WTC11 (cell line): ENCODE results near the gene ADAT2. TPM values are rescaled to one million over a fixed set of nuclear protein-coding genes. Genes with fewer than 3 reads are reported as not detected.

Experiments
- ATAC-seq: fragments of 200-7000 bp; cut with Tn5 transposase; 2 replicates; pipeline ENCODE4 v1.10.0; 2021; ENCODE audit warnings: mild to moderate bottlenecking, moderate library complexity
- Bru-seq: library from RNA; stranded (reverse); fragments of 400-500 nt; gene quantifications from one replicate; lab custom pipeline; 2021; lab: Mats Ljungman, UMichigan
- CTCF ChIA-PET: fragments of 300-600 bp; sonication (Branson Sonifier 250); formaldehyde crosslinking; loops from one replicate; lab custom pipeline; 2021; ENCODE audit warnings: antibody characterized with exemption; lab: Charles Lee
- POLR2A ChIA-PET: fragments of 350-600 bp; sonication (Branson Sonifier 250); formaldehyde crosslinking; loops from one replicate; lab custom pipeline; 2021; ENCODE audit warnings: antibody characterized with exemption; lab: Charles Lee
- DNase-seq: peaks from one replicate; pipeline ENCODE4 v3.0.0; 2021; ENCODE audit warnings: low spot score
- H3K27ac Mint-ChIP-seq: 2 replicates; pipeline ENCODE4 v1.8.0; 2021; ENCODE audit warnings: mixed read lengths
- H3K27me3 Mint-ChIP-seq: 2 replicates; pipeline ENCODE4 v1.8.0; 2021; ENCODE audit warnings: low read depth, mild to moderate bottlenecking, moderate library complexity, mixed read lengths
- H3K36me3 Mint-ChIP-seq: 2 replicates; pipeline ENCODE4 v1.8.0; 2021; ENCODE audit warnings: mixed read lengths
- H3K4me1 Mint-ChIP-seq: 2 replicates; pipeline ENCODE4 v1.8.0; 2022; ENCODE audit warnings: mixed read lengths
- H3K4me3 Mint-ChIP-seq: 2 replicates; pipeline ENCODE4 v1.8.0; 2021; ENCODE audit warnings: mild to moderate bottlenecking, moderate library complexity, mixed read lengths
- H3K9me3 Mint-ChIP-seq: 2 replicates; pipeline ENCODE4 v1.8.0; 2021; ENCODE audit warnings: mixed read lengths
- AR ChIP-seq: fragments of 250-450 bp; sonication (Bioruptor Pico); IDR thresholded peaks from 2 replicates; pipeline ENCODE4 v1.9.0; 2021; ENCODE audit warnings: mild to moderate bottlenecking
- ATF2 ChIP-seq: sonication (generic); formaldehyde crosslinking; IDR thresholded peaks from 2 replicates; pipeline ENCODE4 v1.8.1; 2022; ENCODE audit warnings: low read depth, missing genetic modification reagents, borderline replicate concordance
- ATF6 ChIP-seq: sonication (generic); formaldehyde crosslinking; IDR thresholded peaks from 2 replicates; pipeline ENCODE4 v1.8.1; 2023; ENCODE audit warnings: mild to moderate bottlenecking, missing genetic modification reagents
- CREB1 ChIP-seq: sonication (generic); formaldehyde crosslinking; IDR thresholded peaks from 2 replicates; pipeline ENCODE4 v1.8.0; 2023; ENCODE audit warnings: mild to moderate bottlenecking, missing genetic modification reagents
- ELF4 ChIP-seq: sonication (generic); formaldehyde crosslinking; IDR thresholded peaks from 2 replicates; pipeline ENCODE4 v1.8.1; 2022; ENCODE audit warnings: low read depth, mild to moderate bottlenecking, moderate library complexity, missing genetic modification reagents
- FOXJ3 ChIP-seq: sonication (generic); formaldehyde crosslinking; IDR thresholded peaks from 2 replicates; pipeline ENCODE4 v1.9.0; 2021; ENCODE audit warnings: missing genetic modification reagents, mild to moderate bottlenecking, borderline replicate concordance
- GABPB1 ChIP-seq: sonication (generic); formaldehyde crosslinking; IDR thresholded peaks from 2 replicates; pipeline ENCODE4 v1.8.1; 2023; ENCODE audit warnings: mild to moderate bottlenecking, missing genetic modification reagents
- GRHL2 ChIP-seq: fragments of 250-450 bp; sonication (Bioruptor Pico); IDR thresholded peaks from 2 replicates; pipeline ENCODE4 v1.8.0; 2022; ENCODE audit warnings: mild to moderate bottlenecking, moderate library complexity; ENCODE audit not compliant: insufficient replicate concordance, severe bottlenecking
- HMGA2 ChIP-seq: fragments of 250-450 bp; sonication (Bioruptor Pico); IDR thresholded peaks from 2 replicates; pipeline ENCODE4 v1.4.0; 2021; ENCODE audit warnings: mild to moderate bottlenecking, moderate library complexity
- MAX ChIP-seq: sonication (generic); formaldehyde crosslinking; IDR thresholded peaks from 2 replicates; pipeline ENCODE4 v1.8.0; 2022; ENCODE audit warnings: mild to moderate bottlenecking, missing genetic modification reagents
- NFE2L1 ChIP-seq: sonication (generic); formaldehyde crosslinking; IDR thresholded peaks from 2 replicates; pipeline ENCODE4 v1.8.1; 2023; ENCODE audit warnings: missing genetic modification reagents
- RORB ChIP-seq: fragments of 250-450 bp; sonication (Bioruptor Pico); IDR thresholded peaks from 2 replicates; pipeline ENCODE4 v1.9.0; 2021; ENCODE audit warnings: mild to moderate bottlenecking
- SMAD4 ChIP-seq: sonication (generic); formaldehyde crosslinking; IDR thresholded peaks from 2 replicates; pipeline ENCODE4 v1.8.0; 2022; ENCODE audit warnings: mild to moderate bottlenecking, missing genetic modification reagents
- STAT6 ChIP-seq: sonication (generic); formaldehyde crosslinking; conservative IDR thresholded peaks from 2 replicates; pipeline ENCODE4 v1.8.1; 2023; ENCODE audit warnings: mild to moderate bottlenecking, low read depth, missing genetic modification reagents, moderate library complexity
- TEAD1 ChIP-seq: sonication (generic); formaldehyde crosslinking; IDR thresholded peaks from 2 replicates; pipeline ENCODE4 v1.8.0; 2022; ENCODE audit warnings: mild to moderate bottlenecking, missing genetic modification reagents
- TEAD4 ChIP-seq: sonication (generic); formaldehyde crosslinking; IDR thresholded peaks from 2 replicates; pipeline ENCODE4 v1.8.0; 2022; ENCODE audit warnings: mild to moderate bottlenecking, missing genetic modification reagents
- ZNF232 ChIP-seq: sonication (generic); formaldehyde crosslinking; IDR thresholded peaks from 2 replicates; pipeline ENCODE4 v1.8.0; 2022; ENCODE audit warnings: mild to moderate bottlenecking, missing genetic modification reagents
- ZNF263 ChIP-seq: sonication (generic); formaldehyde crosslinking; IDR thresholded peaks from 2 replicates; pipeline ENCODE4 v1.8.1; 2022; ENCODE audit warnings: low read depth, mild to moderate bottlenecking, moderate library complexity, missing genetic modification reagents
- ZNF317 ChIP-seq: sonication (generic); formaldehyde crosslinking; IDR thresholded peaks from 2 replicates; pipeline ENCODE4 v1.8.1; 2023; ENCODE audit warnings: low read depth, mild to moderate bottlenecking, moderate library complexity, missing genetic modification reagents, borderline replicate concordance
- ZNF532 ChIP-seq: fragments of 250-450 bp; sonication (Bioruptor Pico); IDR thresholded peaks from 2 replicates; pipeline ENCODE4 v1.9.0; 2021; ENCODE audit warnings: mild to moderate bottlenecking, borderline replicate concordance
- long read RNA-seq, 3 experiments: library from RNA in 1 of 3; library from capped mRNA in 1 of 3; library from polyadenylated mRNA in 1 of 3; unstranded in 2 of 3; stranded (forward) in 1 of 3; transcript quantifications; one replicate each; pipeline ENCODE4 v2.0.0, GENCODE V29; 2021
- total RNA-seq: library from RNA; stranded (reverse); gene quantifications from 3 replicates; pipeline ENCODE4 v1.2.3, GENCODE V29; 2021

The ADAT2 gene
- total RNA-seq (12.6 to 13.3 TPM (median 12.7 TPM) in 3 replicates), Bru-seq, nascent RNA (percentile 91 among the genes with signal in this experiment)
- long read RNA-seq, experiment 1, full-length matches to known transcripts, result 30 of 45 reads
- long read RNA-seq, experiment 1, partial matches to known transcripts, result 4 of 45 reads
- long read RNA-seq, experiment 1, other reads (novel, unspliced or antisense), result 11 of 45 reads
- long read RNA-seq, experiment 2, partial matches to known transcripts, result 1 of 14 reads
- long read RNA-seq, experiment 2, other reads (novel, unspliced or antisense), result 11 of 14 reads
- long read RNA-seq, experiment 3, transcript ADAT2-201 (6 exons, 2,065 nt), result major isoform, 13 of 16 reads
- long read RNA-seq, experiment 3, partial matches to known transcripts, result 1 of 16 reads
- long read RNA-seq, experiment 3, other reads (novel, unspliced or antisense), result 2 of 16 reads

GRCh38 chr6:143450453-143451371 is at the start of gene ADAT2, which contains the start of gene PEX3:
ADAT2 (minus strand) TSS chr6:143450695; CDS start chr6:143450658, 37 bp downstream.
PEX3 (plus strand) TSS chr6:143450805; CDS start chr6:143451043, 238 bp downstream.
- Mint-ChIP-seq H3K27me3 (no peaks in the 10 kb centered on the region), H3K4me1 (peaks cover 13% of the 10 kb centered on the region), H3K4me3 (peak within 1 kb of the TSS; percentile 94), H3K27ac (peak within 1 kb of the TSS; percentile 88), H3K9me3 (no peaks in the 10 kb centered on the region), H3K36me3 (no peaks in the 10 kb centered on the region)
- CTCF ChIA-PET, result interaction anchor here (0.5 to 1.9 kb wide), 5 partner anchors 24 to 1546 kb away, joined by 3 to 6 read pairs (median 5); no protein-coding TSS in a partner anchor
- POLR2A ChIA-PET, result interaction anchor here (0.8 to 1.0 kb wide), 3 partner anchors 16 to 392 kb away, joined by 3 to 5 read pairs (median 3); partner anchors contain the start of gene LTV1
- peak; percentile 92 for DNase-seq
- ATAC-seq, result peak; percentile 99
- TF ChIP-seq ELF4 (CRISPR knock-in tag) (no peak), ATF2 (CRISPR knock-in tag) (no peak), GRHL2 (CRISPR knock-in tag) (no peak), ZNF317 (CRISPR knock-in tag) (0 out of 2 replicates have a peak, but pooled peaks have one; percentile 21), TEAD4 (CRISPR knock-in tag) (no peak), MAX (CRISPR knock-in tag) (peak; percentile 92), ZNF232 (CRISPR knock-in tag) (peak; percentile 73; the same call in 1 of the 2 replicates), RORB (CRISPR knock-in tag) (no peak), ATF6 (CRISPR knock-in tag) (no peak), CREB1 (CRISPR knock-in tag) (peak; percentile 59; the same call in 1 of the 2 replicates), NFE2L1 (CRISPR knock-in tag) (peak; percentile 33; the same call in 1 of the 2 replicates), ZNF532 (CRISPR knock-in tag) (no peak), HMGA2 (CRISPR knock-in tag) (no peak), GABPB1 (CRISPR knock-in tag) (peak; percentile 91), FOXJ3 (CRISPR knock-in tag) (no peak), AR (CRISPR knock-in tag) (no peak), SMAD4 (CRISPR knock-in tag) (no peak), STAT6 (CRISPR knock-in tag) (no peak), TEAD1 (CRISPR knock-in tag) (peak; percentile 84), ZNF263 (CRISPR knock-in tag) (peak; percentile 64)
